Body of pancreas (tissue), 4 donors: Measurements from ENCODE around the gene KIF22.

ENCODE experiments used
- CTCF ChIP-seq, 7 experiments: fragments of 450-650 bp in 4 of 7; fragments of 200-600 bp in 3 of 7; sonication (generic) in 3 of 7; IDR thresholded peaks; one replicate each; pipeline ENCODE4 v1.5.1; 2016 to 2019; ENCODE audit warnings: antibody characterized with exemption in 7 of 7
- POLR2A ChIP-seq, 3 donors: fragments of 450-650 bp; IDR thresholded peaks; one replicate each; pipeline ENCODE4 v1.6.1; 2016; ENCODE audit warnings: antibody characterized with exemption in 3 of 3, mild to moderate bottlenecking in 2 of 3

- no peak for TF ChIP-seq CTCF (IDR thresholded peaks at IDR 0.05)
- TF ChIP-seq POLR2A (IDR thresholded peaks at IDR 0.05), result no peak
These were observed 772 bp upstream of the KIF22 start for GRCh38 chr16:29789775-29790182.
